Dermis microvascular lymphatic vessel endothelial cell (primary cell): ENCODE results near the gene HIGD1C. TPM values are rescaled to one million over a fixed set of nuclear protein-coding genes. Genes with fewer than 3 reads are reported as not detected.

Experiments
- DNase-seq, 2 donors: peaks; one replicate each; pipeline versions ENCODE4 v3.0.0 to v3.0.0-alpha.2; 2010; ENCODE audit warnings: low read depth in 2 of 2
- total RNA-seq: library from RNA; depleted of rRNA; stranded (reverse); fragments of >200 nt; gene quantifications from 2 replicates; pipeline ENCODE4 v1.2.1, GENCODE V29; 2014

Gene HIGD1C
- total RNA-seq, 1 donor from 2014 or later = not detected

DNA sequence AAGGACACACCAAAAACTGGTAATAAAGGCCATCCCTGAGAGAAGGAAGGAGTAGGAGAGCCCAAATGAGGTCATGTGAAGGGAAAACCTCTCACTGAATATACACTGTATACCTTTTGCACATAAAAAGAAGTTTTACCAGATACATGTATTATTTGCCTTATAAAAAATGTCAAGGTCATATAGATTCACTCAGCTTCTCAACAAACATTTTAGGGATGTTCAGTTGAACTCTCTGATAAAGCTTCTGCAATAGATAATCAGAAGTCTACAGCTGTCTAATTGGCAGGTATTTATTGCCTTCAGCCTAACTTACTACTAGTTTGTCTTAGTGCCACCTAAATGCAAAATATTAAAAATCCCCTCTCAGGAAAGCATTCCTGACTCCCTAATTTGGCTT is 65.1 kb downstream of the HIGD1C start:
- DNase-seq = no peak

DNA sequence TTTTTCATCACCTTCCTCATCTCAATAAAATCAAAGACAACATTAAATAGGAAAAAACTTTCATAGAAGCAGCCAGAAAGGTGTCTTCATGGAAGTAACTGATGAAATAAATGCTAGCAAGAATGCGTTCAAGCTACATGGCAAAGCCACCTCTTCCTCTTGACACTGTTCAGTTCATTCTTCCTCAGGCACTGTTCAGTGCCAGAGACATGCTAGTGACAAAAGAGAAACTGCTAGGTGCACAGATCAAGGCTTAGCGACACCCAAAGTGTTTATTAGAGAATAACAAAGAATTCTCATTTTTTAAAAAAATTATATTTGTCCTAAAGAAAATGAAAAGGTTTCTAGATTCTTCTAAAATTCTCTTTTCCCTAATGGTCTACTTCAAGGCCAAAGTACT is 66.6 kb downstream of the HIGD1C start:
- no peak for DNase-seq

DNA sequence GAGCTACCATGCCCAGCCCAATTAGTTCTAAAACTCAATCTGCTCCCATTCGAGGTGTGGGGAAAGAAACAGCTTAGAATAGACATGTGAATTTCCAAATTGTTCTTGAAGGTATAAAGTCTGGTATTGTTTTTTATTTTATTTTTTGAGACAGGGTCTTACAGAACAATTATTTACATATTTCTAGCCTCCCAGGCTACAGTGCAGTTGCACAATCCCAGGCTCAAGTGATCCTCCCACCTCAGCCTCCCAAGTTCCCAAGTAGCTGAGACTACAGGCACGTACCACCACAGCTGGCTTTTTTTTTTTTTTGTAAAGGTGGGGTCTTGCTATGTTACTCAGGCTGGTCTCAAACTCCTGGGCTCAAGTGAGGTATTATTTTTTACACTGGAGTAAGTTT is 67.6 kb downstream of the HIGD1C start:
- no peak for DNase-seq

Other genes starting within 250 kb of the HIGD1C start
- 18.5 and 20.1 TPM in 2 replicates for gene ATF1, start 188.4 kb upstream of the HIGD1C start, total RNA-seq
- gene TMPRSS12, start 109.6 kb upstream of the HIGD1C start, total RNA-seq = not detected in 2 replicates
- gene SLC11A2, start 73.8 kb downstream of the HIGD1C start, total RNA-seq = 37.1 and 48.7 TPM in 2 replicates
- 22.3 and 40.0 TPM in 2 replicates for gene LETMD1, start 95.8 kb downstream of the HIGD1C start, total RNA-seq
- gene CSRNP2, start 131.1 kb downstream of the HIGD1C start, total RNA-seq = 11.3 and 19.3 TPM in 2 replicates
- gene TFCP2, start 220.6 kb downstream of the HIGD1C start, total RNA-seq = 9.2 and 13.9 TPM in 2 replicates